Activated CD8-positive, alpha-beta memory T cell treated with anti-CD3 and anti-CD28 coated beads, Interleukin-2, amount 10 ng/mL, durations not matched to agents 7 days and 5 days (primary cell): ENCODE measurements around the gene RPUSD1. TPM values are rescaled to one million over a fixed set of nuclear protein-coding genes. Genes with fewer than 3 reads are reported as not detected.
"Not testable (repeated sequence)": the region's sequence is repeated elsewhere in the genome, so short reads cannot be mapped to it uniquely, and the experiment has no call there.

Experiments used
- ATAC-seq: fragments of 150-1000 bp; cut with Tn5 transposase; one replicate; pipeline ENCODE4 v1.10.0; 2021; ENCODE audit warnings: moderate library complexity
- CTCF ChIA-PET: fragments of 350-600 bp; sonication (Branson Sonifier 250); formaldehyde crosslinking; loops from one replicate; lab custom pipeline; 2021; ENCODE audit warnings: antibody characterized with exemption; lab: Charles Lee
- DNase-seq: peaks from one replicate; pipeline ENCODE4 v3.0.0-alpha.2; 2020
- H3K27ac Mint-ChIP-seq: one replicate; pipeline ENCODE4 v1.8.0; 2021; ENCODE audit warnings: mild to moderate bottlenecking, mixed read lengths
- H3K27me3 Mint-ChIP-seq: one replicate; pipeline ENCODE4 v1.8.0; 2021; ENCODE audit warnings: mixed read lengths
- H3K36me3 Mint-ChIP-seq: one replicate; pipeline ENCODE4 v1.8.0; 2021; ENCODE audit warnings: mild to moderate bottlenecking, mixed read lengths
- H3K4me1 Mint-ChIP-seq: one replicate; pipeline ENCODE4 v1.8.0; 2021; ENCODE audit warnings: mixed read lengths
- H3K4me3 Mint-ChIP-seq: one replicate; pipeline ENCODE4 v1.8.0; 2021; ENCODE audit warnings: mild to moderate bottlenecking, moderate library complexity, mixed read lengths
- H3K9me3 Mint-ChIP-seq: one replicate; pipeline ENCODE4 v1.8.0; 2022; ENCODE audit warnings: low read depth, mixed read lengths
- total RNA-seq, 2 experiments: library from RNA; stranded (reverse); gene quantifications; one replicate each; pipeline ENCODE4 v1.2.3, GENCODE V29; 2021

RPUSD1 gene
- total RNA-seq, 2 experiments from 2014 or later: 27.8 to 38.0 TPM

GRCh38 chr16:760065-760464 is 28.1 kb downstream of the RPUSD1 start:
- CTCF ChIA-PET: no interaction called here

GRCh38 chr16:759110-759910 is 28.9 kb downstream of the RPUSD1 start:
- ATAC-seq (no peak), DNase-seq (no peak)
- Mint-ChIP-seq H3K27ac (no peak overlapping the region), H3K9me3 (no peaks in the 10 kb centered on the region), H3K4me3 (no peak overlapping the region), H3K27me3 (peaks cover 10% of the 10 kb centered on the region), H3K36me3 (no peaks in the 10 kb centered on the region), H3K4me1 (peaks cover 5% of the 10 kb centered on the region)
- CTCF ChIA-PET: no interaction called here

More at GRCh38 chr16:760065-760464, 28.1 kb downstream of the RPUSD1 start:
- ATAC-seq (no peak), DNase-seq (no peak)
- H3K4me1 Mint-ChIP-seq: peaks cover 2% of the 10 kb centered on the region
- no peaks in the 10 kb centered on the region for H3K9me3 Mint-ChIP-seq
- H3K27me3 Mint-ChIP-seq: peaks cover 8% of the 10 kb centered on the region
- no peaks in the 10 kb centered on the region for H3K36me3 Mint-ChIP-seq
- H3K27ac Mint-ChIP-seq: no peak overlapping the region
- no peak overlapping the region for H3K4me3 Mint-ChIP-seq

GRCh38 chr16:756428-756827 is 31.8 kb downstream of the RPUSD1 start:
- no peaks in the 10 kb centered on the region for H3K9me3 Mint-ChIP-seq
- no peak for DNase-seq
- CTCF ChIA-PET: interaction anchor here (1.6 kb wide), 1 partner anchor 15 kb away, joined by 3 read pairs; the partner anchor contains the start of gene CIAO3
- H3K36me3 Mint-ChIP-seq: no peaks in the 10 kb centered on the region
- no peak overlapping the region for H3K27ac Mint-ChIP-seq
- no peak for ATAC-seq
- peaks cover 10% of the 10 kb centered on the region for H3K27me3 Mint-ChIP-seq
- peaks cover 5% of the 10 kb centered on the region for H3K4me1 Mint-ChIP-seq
- no peak overlapping the region for H3K4me3 Mint-ChIP-seq

GRCh38 chr16:754656-755055 is 33.5 kb downstream of the RPUSD1 start:
- DNase-seq (no peak), ATAC-seq (no peak)
- no peaks in the 10 kb centered on the region for H3K36me3 Mint-ChIP-seq
- no peaks in the 10 kb centered on the region for H3K9me3 Mint-ChIP-seq
- peaks cover 10% of the 10 kb centered on the region for H3K27me3 Mint-ChIP-seq
- H3K4me1 Mint-ChIP-seq: peaks cover 5% of the 10 kb centered on the region
- H3K4me3 Mint-ChIP-seq: no peak overlapping the region
- CTCF ChIA-PET: interaction anchor here (0.8 kb wide), 1 partner anchor 14 kb away, joined by 3 read pairs; the partner anchor contains the start of gene CIAO3
- no peak overlapping the region for H3K27ac Mint-ChIP-seq

GRCh38 chr16:754121-754607 is 34.0 kb downstream of the RPUSD1 start:
- DNase-seq, H3K27me3 Mint-ChIP-seq, H3K36me3 Mint-ChIP-seq, ATAC-seq, H3K4me1 Mint-ChIP-seq, H3K4me3 Mint-ChIP-seq, H3K9me3 Mint-ChIP-seq, H3K27ac Mint-ChIP-seq: not testable (repeated sequence)
- CTCF ChIA-PET: interaction anchor here (0.7 kb wide), 1 partner anchor 15 kb away, joined by 3 read pairs; no protein-coding TSS in a partner anchor

- DNase-seq (no peak), ATAC-seq (no peak)
- CTCF ChIA-PET: no interaction called here
- Mint-ChIP-seq H3K36me3 (no peaks in the 10 kb centered on the region), H3K9me3 (no peaks in the 10 kb centered on the region), H3K27ac (no peak overlapping the region), H3K4me1 (peaks cover 2% of the 10 kb centered on the region), H3K27me3 (peaks cover 10% of the 10 kb centered on the region), H3K4me3 (no peak overlapping the region)
These were observed 36.2 kb downstream of the RPUSD1 start for GRCh38 chr16:752007-752312.

- Mint-ChIP-seq H3K9me3 (no peaks in the 10 kb centered on the region), H3K4me3 (no peak overlapping the region)
- ATAC-seq: no peak
These were observed 36.8 kb downstream of the RPUSD1 start for GRCh38 chr16:751152-752006.

GRCh38 chr16:750485-750884 is 37.7 kb downstream of the RPUSD1 start:
- CTCF ChIA-PET: interaction anchor here (0.8 to 1.5 kb wide), 2 partner anchors 10 to 35 kb away, joined by 4 to 5 read pairs; partner anchors contain the start of gene CIAO3
- H3K27me3 Mint-ChIP-seq: peaks cover 2% of the 10 kb centered on the region
- no peak overlapping the region for H3K4me3 Mint-ChIP-seq
- no peak for DNase-seq
- no peaks in the 10 kb centered on the region for H3K9me3 Mint-ChIP-seq
- H3K36me3 Mint-ChIP-seq: no peaks in the 10 kb centered on the region
- no peak for ATAC-seq
- peaks cover 2% of the 10 kb centered on the region for H3K4me1 Mint-ChIP-seq
- no peak overlapping the region for H3K27ac Mint-ChIP-seq

More at GRCh38 chr16:751152-752006, 36.8 kb downstream of the RPUSD1 start:
- H3K4me1 Mint-ChIP-seq: peaks cover 2% of the 10 kb centered on the region
- no peak for DNase-seq
- peaks cover 7% of the 10 kb centered on the region for H3K27me3 Mint-ChIP-seq
- no peaks in the 10 kb centered on the region for H3K36me3 Mint-ChIP-seq
- H3K27ac Mint-ChIP-seq: no peak overlapping the region
- CTCF ChIA-PET: interaction anchor here (1.5 kb wide), 1 partner anchor 34 kb away, joined by 4 read pairs; no protein-coding TSS in a partner anchor

GRCh38 chr16:749010-749409 is 39.2 kb downstream of the RPUSD1 start:
- H3K4me1 Mint-ChIP-seq: no peaks in the 10 kb centered on the region
- H3K27ac Mint-ChIP-seq: no peak overlapping the region
- no peak for DNase-seq
- H3K36me3 Mint-ChIP-seq: no peaks in the 10 kb centered on the region
- H3K4me3 Mint-ChIP-seq: no peak overlapping the region
- H3K9me3 Mint-ChIP-seq: no peaks in the 10 kb centered on the region
- ATAC-seq: no peak
- CTCF ChIA-PET: interaction anchor here (0.7 kb wide), 1 partner anchor 37 kb away, joined by 4 read pairs; no protein-coding TSS in a partner anchor
- no peaks in the 10 kb centered on the region for H3K27me3 Mint-ChIP-seq

- DNase-seq (no peak), ATAC-seq (no peak)
- Mint-ChIP-seq H3K4me1 (no peaks in the 10 kb centered on the region), H3K36me3 (no peaks in the 10 kb centered on the region), H3K9me3 (no peaks in the 10 kb centered on the region), H3K4me3 (no peak overlapping the region), H3K27ac (no peak overlapping the region), H3K27me3 (no peaks in the 10 kb centered on the region)
- CTCF ChIA-PET: no interaction called here
These were observed 40.0 kb downstream of the RPUSD1 start for GRCh38 chr16:747978-748746.

GRCh38 chr16:746637-747036 is 41.5 kb downstream of the RPUSD1 start:
- H3K36me3 Mint-ChIP-seq: no peaks in the 10 kb centered on the region
- ATAC-seq (no peak), DNase-seq (no peak)
- CTCF ChIA-PET: no interaction called here
- H3K27ac Mint-ChIP-seq: no peak overlapping the region
- H3K9me3 Mint-ChIP-seq: no peaks in the 10 kb centered on the region
- H3K27me3 Mint-ChIP-seq: no peaks in the 10 kb centered on the region
- H3K4me3 Mint-ChIP-seq: no peak overlapping the region
- H3K4me1 Mint-ChIP-seq: no peaks in the 10 kb centered on the region

- CTCF ChIA-PET: no interaction called here
- Mint-ChIP-seq H3K4me1 (no peaks in the 10 kb centered on the region), H3K27me3 (no peaks in the 10 kb centered on the region), H3K9me3 (no peaks in the 10 kb centered on the region), H3K36me3 (no peaks in the 10 kb centered on the region), H3K27ac (no peak overlapping the region), H3K4me3 (no peak overlapping the region)
- DNase-seq (no peak), ATAC-seq (no peak)
These were observed 42.4 kb downstream of the RPUSD1 start for GRCh38 chr16:745739-746138.
